Measurements from ENCODE around the gene ERO1B.

ERO1B gene

DNA sequence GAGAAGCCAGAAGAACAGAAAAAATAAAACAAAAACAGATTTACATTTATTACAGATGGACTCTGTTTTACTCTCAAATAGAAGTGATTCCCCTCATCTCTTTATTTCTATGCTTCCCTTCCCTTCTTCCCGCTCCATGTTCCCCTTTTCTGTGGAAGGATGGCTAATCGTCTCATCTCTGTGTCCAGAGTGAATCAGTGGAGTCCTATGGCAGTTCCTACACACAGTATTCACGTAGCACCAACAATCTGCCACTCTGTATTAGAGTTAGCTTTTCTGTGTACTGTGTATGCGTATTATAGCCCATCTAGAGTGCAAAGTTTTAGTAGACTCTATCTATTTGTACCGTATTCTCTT lies 6.8 kb upstream of the ERO1B start:
- no peak for DNase-seq (ENCODE audit: low read depth in 1 of 2, low spot score in 1 of 2)
- Histone ChIP-seq H3K27me3 (ENCODE audit: insufficient read depth, poor library complexity, severe bottlenecking) (no peaks in the 10 kb centered on the region), H3K27ac (replicated peaks) (no peak overlapping the region), H3K4me3 (replicated peaks; ENCODE audit: insufficient read depth, low read length) (no peak overlapping the region)
- TF ChIP-seq, protein P1, sequence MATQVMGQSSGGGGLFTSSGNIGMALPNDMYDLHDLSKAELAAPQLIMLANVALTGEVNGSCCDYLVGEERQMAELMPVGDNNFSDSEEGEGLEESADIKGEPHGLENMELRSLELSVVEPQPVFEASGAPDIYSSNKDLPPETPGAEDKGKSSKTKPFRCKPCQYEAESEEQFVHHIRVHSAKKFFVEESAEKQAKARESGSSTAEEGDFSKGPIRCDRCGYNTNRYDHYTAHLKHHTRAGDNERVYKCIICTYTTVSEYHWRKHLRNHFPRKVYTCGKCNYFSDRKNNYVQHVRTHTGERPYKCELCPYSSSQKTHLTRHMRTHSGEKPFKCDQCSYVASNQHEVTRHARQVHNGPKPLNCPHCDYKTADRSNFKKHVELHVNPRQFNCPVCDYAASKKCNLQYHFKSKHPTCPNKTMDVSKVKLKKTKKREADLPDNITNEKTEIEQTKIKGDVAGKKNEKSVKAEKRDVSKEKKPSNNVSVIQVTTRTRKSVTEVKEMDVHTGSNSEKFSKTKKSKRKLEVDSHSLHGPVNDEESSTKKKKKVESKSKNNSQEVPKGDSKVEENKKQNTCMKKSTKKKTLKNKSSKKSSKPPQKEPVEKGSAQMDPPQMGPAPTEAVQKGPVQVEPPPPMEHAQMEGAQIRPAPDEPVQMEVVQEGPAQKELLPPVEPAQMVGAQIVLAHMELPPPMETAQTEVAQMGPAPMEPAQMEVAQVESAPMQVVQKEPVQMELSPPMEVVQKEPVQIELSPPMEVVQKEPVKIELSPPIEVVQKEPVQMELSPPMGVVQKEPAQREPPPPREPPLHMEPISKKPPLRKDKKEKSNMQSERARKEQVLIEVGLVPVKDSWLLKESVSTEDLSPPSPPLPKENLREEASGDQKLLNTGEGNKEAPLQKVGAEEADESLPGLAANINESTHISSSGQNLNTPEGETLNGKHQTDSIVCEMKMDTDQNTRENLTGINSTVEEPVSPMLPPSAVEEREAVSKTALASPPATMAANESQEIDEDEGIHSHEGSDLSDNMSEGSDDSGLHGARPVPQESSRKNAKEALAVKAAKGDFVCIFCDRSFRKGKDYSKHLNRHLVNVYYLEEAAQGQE (IDR thresholded peaks at IDR 0.05; ENCODE audit: insufficient replicate concordance, low read depth), result no peak
- no peak for TF ChIP-seq POLR2AphosphoS5 (IDR thresholded peaks at IDR 0.05; ENCODE audit: low read depth)
- TF ChIP-seq, protein P2, sequence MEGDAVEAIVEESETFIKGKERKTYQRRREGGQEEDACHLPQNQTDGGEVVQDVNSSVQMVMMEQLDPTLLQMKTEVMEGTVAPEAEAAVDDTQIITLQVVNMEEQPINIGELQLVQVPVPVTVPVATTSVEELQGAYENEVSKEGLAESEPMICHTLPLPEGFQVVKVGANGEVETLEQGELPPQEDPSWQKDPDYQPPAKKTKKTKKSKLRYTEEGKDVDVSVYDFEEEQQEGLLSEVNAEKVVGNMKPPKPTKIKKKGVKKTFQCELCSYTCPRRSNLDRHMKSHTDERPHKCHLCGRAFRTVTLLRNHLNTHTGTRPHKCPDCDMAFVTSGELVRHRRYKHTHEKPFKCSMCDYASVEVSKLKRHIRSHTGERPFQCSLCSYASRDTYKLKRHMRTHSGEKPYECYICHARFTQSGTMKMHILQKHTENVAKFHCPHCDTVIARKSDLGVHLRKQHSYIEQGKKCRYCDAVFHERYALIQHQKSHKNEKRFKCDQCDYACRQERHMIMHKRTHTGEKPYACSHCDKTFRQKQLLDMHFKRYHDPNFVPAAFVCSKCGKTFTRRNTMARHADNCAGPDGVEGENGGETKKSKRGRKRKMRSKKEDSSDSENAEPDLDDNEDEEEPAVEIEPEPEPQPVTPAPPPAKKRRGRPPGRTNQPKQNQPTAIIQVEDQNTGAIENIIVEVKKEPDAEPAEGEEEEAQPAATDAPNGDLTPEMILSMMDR (IDR thresholded peaks at IDR 0.05; ENCODE audit: insufficient read depth, low read length), result no peak
- no peak for TF ChIP-seq SPI1 (IDR thresholded peaks at IDR 0.05; ENCODE audit: borderline replicate concordance, low read depth)
- TF ChIP-seq GABPA (IDR thresholded peaks at IDR 0.05; ENCODE audit: low read depth), result no peak

DNA sequence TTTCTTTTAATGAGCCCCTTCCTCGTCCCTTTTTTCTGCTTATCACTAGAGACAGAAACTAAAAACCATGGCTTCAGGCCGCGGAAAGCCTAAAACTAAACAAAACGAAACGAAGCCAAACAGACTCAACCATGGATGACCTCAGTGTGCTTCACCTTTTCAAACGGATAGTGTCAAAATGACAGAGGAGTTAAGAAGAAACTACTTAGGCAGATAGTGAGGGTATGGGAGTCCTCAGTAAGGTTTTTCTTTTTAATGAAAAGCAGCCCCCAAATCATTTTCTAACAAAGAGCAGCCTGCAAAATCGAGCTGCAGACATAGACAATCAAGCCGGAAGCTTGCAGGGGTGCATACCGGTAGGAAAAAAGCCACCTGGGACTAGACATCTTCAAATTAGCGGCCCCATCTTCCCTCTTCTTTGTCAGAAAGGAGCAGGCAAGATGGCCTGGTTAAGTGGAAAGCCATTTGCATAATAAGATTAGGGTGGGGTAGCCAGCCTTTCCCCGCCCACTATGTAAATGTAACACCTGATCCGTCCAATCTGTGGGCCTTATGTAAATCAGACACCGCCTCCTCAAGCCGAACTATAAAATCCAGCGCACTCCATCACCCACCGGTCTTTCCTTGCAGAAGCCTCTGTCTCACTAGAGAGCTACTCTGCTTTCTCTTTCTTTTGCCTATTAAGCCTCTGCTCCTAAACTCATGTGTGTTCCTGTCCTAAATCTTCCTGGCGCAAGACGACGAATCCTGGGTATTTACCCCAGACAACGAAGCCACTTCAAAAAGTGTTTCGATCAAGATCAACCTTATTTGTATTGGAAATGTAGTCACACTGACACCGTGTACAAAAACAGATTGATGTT lies 6.2 kb upstream of the ERO1B start:
- no peak overlapping the region for H3K27ac ChIP-seq (replicated peaks)
- no peak for TF ChIP-seq SPI1 (IDR thresholded peaks at IDR 0.05; ENCODE audit: borderline replicate concordance, low read depth)
- no peak for TF ChIP-seq GABPA (IDR thresholded peaks at IDR 0.05; ENCODE audit: low read depth)
- TF ChIP-seq POLR2AphosphoS5 (IDR thresholded peaks at IDR 0.05; ENCODE audit: low read depth), result no peak
- TF ChIP-seq, protein P1 (IDR thresholded peaks at IDR 0.05; ENCODE audit: insufficient replicate concordance, low read depth), result no peak
- TF ChIP-seq, protein P2 (IDR thresholded peaks at IDR 0.05; ENCODE audit: insufficient read depth, low read length), result no peak
- H3K4me3 ChIP-seq (replicated peaks; ENCODE audit: insufficient read depth, low read length), result no peak overlapping the region
- no peak for DNase-seq (ENCODE audit: low read depth in 1 of 2, low spot score in 1 of 2)
- H3K27me3 ChIP-seq (ENCODE audit: insufficient read depth, poor library complexity, severe bottlenecking), result no peaks in the 10 kb centered on the region

DNA sequence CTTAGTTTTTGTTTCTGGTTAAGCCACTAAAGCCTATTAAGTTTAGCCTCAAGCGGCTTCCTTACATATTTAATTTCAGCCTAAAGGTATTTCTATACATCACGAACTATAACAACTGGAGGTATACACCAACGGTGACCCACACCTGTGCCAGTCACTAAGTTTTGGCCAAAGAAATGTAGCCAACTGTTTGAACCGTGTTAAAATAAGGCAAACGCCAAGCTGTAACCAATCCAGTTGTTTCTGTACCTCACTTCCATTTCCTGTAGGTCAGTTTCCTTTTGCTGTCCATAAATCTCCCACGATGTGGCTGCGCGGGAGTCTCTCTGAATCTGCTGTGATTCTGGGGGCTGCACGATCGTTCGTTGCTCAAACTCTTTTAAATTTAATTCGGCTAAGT lies 5.6 kb upstream of the ERO1B start:
- Histone ChIP-seq H3K27me3 (ENCODE audit: insufficient read depth, poor library complexity, severe bottlenecking) (no peaks in the 10 kb centered on the region), H3K4me3 (replicated peaks; ENCODE audit: insufficient read depth, low read length) (no peak overlapping the region), H3K27ac (replicated peaks) (no peak overlapping the region)
- no peak for DNase-seq (ENCODE audit: low read depth in 1 of 2, low spot score in 1 of 2)
- TF ChIP-seq, protein P2 (IDR thresholded peaks at IDR 0.05; ENCODE audit: insufficient read depth, low read length), result no peak
- TF ChIP-seq SPI1 (IDR thresholded peaks at IDR 0.05; ENCODE audit: borderline replicate concordance, low read depth) (no peak), GABPA (IDR thresholded peaks at IDR 0.05; ENCODE audit: low read depth) (no peak), POLR2AphosphoS5 (IDR thresholded peaks at IDR 0.05; ENCODE audit: low read depth) (no peak)
- TF ChIP-seq, protein P1 (IDR thresholded peaks at IDR 0.05; ENCODE audit: insufficient replicate concordance, low read depth), result no peak
